Endodermal cell (in vitro differentiated cells): ENCODE data around the gene PRDM16. TPM values are rescaled to one million over a fixed set of nuclear protein-coding genes. Genes with fewer than 3 reads are reported as not detected.

ENCODE experiments used
- DNase-seq: peaks from one replicate; pipeline ENCODE4 v3.0.0-alpha.2; 2017
- H3K27ac ChIP-seq: 2 replicates; pipeline ENCODE4 v1.5.1; 2013; ENCODE audit warnings: mild to moderate bottlenecking, low read depth, low read length, moderate library complexity
- H3K27me3 ChIP-seq: 2 replicates; pipeline ENCODE4 v1.6.1; 2013; ENCODE audit warnings: mild to moderate bottlenecking, low read length, moderate library complexity; ENCODE audit not compliant: insufficient read depth, control insufficient read depth, poor library complexity, severe bottlenecking
- H3K36me3 ChIP-seq: 2 replicates; pipeline ENCODE4 v1.7.0; 2013; ENCODE audit warnings: mild to moderate bottlenecking, low read length, moderate library complexity; ENCODE audit not compliant: control insufficient read depth, insufficient read depth
- H3K4me1 ChIP-seq: one replicate; pipeline ENCODE4 v1.7.0; 2013; ENCODE audit warnings: low read length; ENCODE audit not compliant: control insufficient read depth, insufficient read depth
- H3K4me3 ChIP-seq: 2 replicates; pipeline ENCODE4 v1.5.1; 2013; ENCODE audit warnings: mild to moderate bottlenecking, low read length, moderate library complexity
- H3K9ac ChIP-seq: 2 replicates; pipeline ENCODE4 v1.6.1; 2013; ENCODE audit warnings: mild to moderate bottlenecking, low read length, moderate library complexity; ENCODE audit not compliant: poor library complexity, severe bottlenecking; ENCODE audit errors: extremely low read depth
- H3K9me3 ChIP-seq: 2 replicates; pipeline ENCODE4 v1.6.1; 2013; ENCODE audit warnings: mild to moderate bottlenecking, low read length, moderate library complexity; ENCODE audit not compliant: control insufficient read depth
- H3K27ac Mint-ChIP-seq: 2 replicates; pipeline ENCODE4 v1.8.0; 2020; ENCODE audit warnings: mixed read lengths
- H3K27me3 Mint-ChIP-seq: 2 replicates; pipeline ENCODE4 v1.8.0; 2021; ENCODE audit warnings: mild to moderate bottlenecking, mixed read lengths; ENCODE audit not compliant: insufficient read depth
- H3K36me3 Mint-ChIP-seq: 2 replicates; pipeline ENCODE4 v1.8.0; 2020; ENCODE audit warnings: low read depth, mixed read lengths
- H3K4me1 Mint-ChIP-seq: 2 replicates; pipeline ENCODE4 v1.8.0; 2020; ENCODE audit warnings: mixed read lengths
- H3K4me3 Mint-ChIP-seq: 2 replicates; pipeline ENCODE4 v1.8.0; 2020; ENCODE audit warnings: mild to moderate bottlenecking, moderate library complexity, mixed read lengths
- H3K9me3 Mint-ChIP-seq: 2 replicates; pipeline ENCODE4 v1.8.0; 2020; ENCODE audit warnings: mild to moderate bottlenecking, mixed read lengths
- CTCF ChIP-seq: fragments of 200-600 bp; sonication (generic); conservative IDR thresholded peaks from 2 replicates; pipeline ENCODE4 v1.5.0; 2021; ENCODE audit warnings: antibody characterized with exemption, mild to moderate bottlenecking
- WGBS, 2 experiments: methylation state at CpG; one replicate each; pipeline versions ENCODE4 v1.1.5 to v1.1.7; 2013; ENCODE audit warnings: missing lambda C conversion rate in 2 of 2, mixed read lengths in 1 of 2; ENCODE audit not compliant: insufficient coverage in 1 of 2, insufficient read length in 1 of 2; 5-methylcytosine and 5-hydroxymethylcytosine counted together
- total RNA-seq, 2 donors: library from RNA; stranded (reverse); fragmentation: NEBNext Ultra II Directional in 1 of 2; extraction: Animal tissue kit (Norgen Biotek cat#: 25700) in 1 of 2; gene quantifications; 2 replicates in 1 of 2; 3 replicates in 1 of 2; pipeline ENCODE4 v1.2.1, GENCODE V29; 2021

The PRDM16 gene
- total RNA-seq, 2 donors from 2014 or later = 2.1 to 4.0 TPM

- DNase-seq = no peak
- WGBS, 2 experiments = 95 to 96% methylated on average over 10 to 17 of the region's 17 CpGs
- Mint-ChIP-seq H3K27me3 (no peaks in the 10 kb centered on the region), H3K4me1 (no peaks in the 10 kb centered on the region), H3K27ac (no peak overlapping the region), H3K36me3 (no peaks in the 10 kb centered on the region), H3K4me3 (no peak overlapping the region), H3K9me3 (no peaks in the 10 kb centered on the region)
- Histone ChIP-seq H3K36me3 (no peaks in the 10 kb centered on the region), H3K4me1 (no peaks in the 10 kb centered on the region), H3K4me3 (no peak overlapping the region), H3K9ac (no peak overlapping the region), H3K27ac (no peak overlapping the region), H3K9me3 (no peaks in the 10 kb centered on the region), H3K27me3 (no peaks in the 10 kb centered on the region)
- TF ChIP-seq CTCF = no peak
Observed at GRCh38 chr1:3241236-3241550, 172.2 kb downstream of the PRDM16 start.

- Histone ChIP-seq H3K27ac (no peak overlapping the region), H3K9ac (no peak overlapping the region), H3K4me1 (no peaks in the 10 kb centered on the region), H3K27me3 (peaks cover 1% of the 10 kb centered on the region), H3K9me3 (no peaks in the 10 kb centered on the region), H3K4me3 (no peak overlapping the region), H3K36me3 (no peaks in the 10 kb centered on the region)
- DNase-seq = no peak
- Mint-ChIP-seq H3K36me3 (no peaks in the 10 kb centered on the region), H3K4me1 (peaks cover under 1% of the 10 kb centered on the region), H3K4me3 (no peak overlapping the region), H3K27ac (no peak overlapping the region), H3K27me3 (peaks cover under 1% of the 10 kb centered on the region), H3K9me3 (no peaks in the 10 kb centered on the region)
- WGBS, 2 experiments = 91 to 96% methylated on average over 26 to 31 of the region's 31 CpGs
- no peak for TF ChIP-seq CTCF
Observed at GRCh38 chr1:3241673-3242407, 172.8 kb downstream of the PRDM16 start.

GRCh38 chr1:3242408-3243260 lies 173.6 kb downstream of the PRDM16 start:
- Histone ChIP-seq H3K36me3 (no peaks in the 10 kb centered on the region), H3K9me3 (no peaks in the 10 kb centered on the region), H3K4me3 (no peak overlapping the region), H3K27ac (no peak overlapping the region), H3K4me1 (no peaks in the 10 kb centered on the region), H3K9ac (no peak overlapping the region), H3K27me3 (peaks cover 9% of the 10 kb centered on the region)
- Mint-ChIP-seq H3K36me3 (no peaks in the 10 kb centered on the region), H3K9me3 (no peaks in the 10 kb centered on the region), H3K27me3 (peaks cover 6% of the 10 kb centered on the region), H3K4me3 (no peak overlapping the region), H3K4me1 (peaks cover 6% of the 10 kb centered on the region), H3K27ac (no peak overlapping the region)
- no peak for TF ChIP-seq CTCF
- DNase-seq = no peak
- WGBS, 2 experiments = 92 to 93% methylated on average over 30 to 35 of the region's 35 CpGs
